Vagina (tissue), 2 donors: ENCODE measurements around the gene PTPRK. TPM values are rescaled to one million over a fixed set of nuclear protein-coding genes. Genes with fewer than 3 reads are reported as not detected.

Experiments used
- DNase-seq, 2 donors: peaks; one replicate each; pipeline ENCODE4 v3.0.0-alpha.2; 2017; ENCODE audit errors: extremely low spot score in 2 of 2
- H3K27ac ChIP-seq: fragments of 200-600 bp; sonication (generic); one replicate; pipeline ENCODE4 v1.5.1; 2019
- H3K27me3 ChIP-seq: fragments of 200-600 bp; sonication (generic); one replicate; pipeline ENCODE4 v1.5.1; 2019
- H3K36me3 ChIP-seq, 2 donors: fragments of 200-600 bp; sonication (generic); one replicate each; pipeline ENCODE4 v1.5.1; 2017 to 2019
- H3K4me1 ChIP-seq: fragments of 200-600 bp; sonication (generic); one replicate; pipeline ENCODE4 v1.5.1; 2019
- H3K4me3 ChIP-seq, 2 donors: fragments of 200-600 bp; sonication (generic); 1 replicate in 1 of 2; 2 replicates in 1 of 2; pipeline ENCODE4 v1.5.1; 2016 to 2019
- H3K9me3 ChIP-seq: fragments of 200-600 bp; sonication (generic); one replicate; pipeline ENCODE4 v1.5.1; 2019
- CTCF ChIP-seq, 3 experiments: fragments of 450-650 bp in 2 of 3; fragments of 200-600 bp in 1 of 3; sonication (generic) in 1 of 3; IDR thresholded peaks; one replicate each; pipeline ENCODE4 v1.5.1; 2017 to 2019; ENCODE audit warnings: antibody characterized with exemption in 3 of 3, mild to moderate bottlenecking in 2 of 3, moderate library complexity in 2 of 3
- POLR2A ChIP-seq, 2 donors: fragments of 450-650 bp; IDR thresholded peaks; one replicate each; pipeline ENCODE4 v1.6.1; 2017; ENCODE audit warnings: antibody characterized with exemption in 2 of 2, mild to moderate bottlenecking in 2 of 2, moderate library complexity in 2 of 2
- POLR2AphosphoS5 ChIP-seq, 2 donors: sonication (generic); formaldehyde crosslinking; IDR thresholded peaks; one replicate each; pipeline ENCODE4 v1.9.0; 2017; ENCODE audit warnings: antibody characterized with exemption in 2 of 2, mild to moderate bottlenecking in 2 of 2, low read depth in 1 of 2; ENCODE audit not compliant: insufficient read depth in 1 of 2
- intact Hi-C: fragments of 100-400 bp; cut with DNase I; formaldehyde crosslinking; loops from one replicate; pipeline ENCODE4 v1.15.1; 2023
- total RNA-seq: library from RNA; depleted of rRNA; stranded (reverse); fragments of >200 nt; gene quantifications from one replicate; pipeline ENCODE4 v1.2.3, GENCODE V29; 2016

The PTPRK gene
- total RNA-seq, 1 donor from 2014 or later: 82.5 TPM

- H3K4me1 ChIP-seq: peaks cover 64% of the 10 kb centered on the region
- no peak for DNase-seq
- peak overlapping the region; percentile 73 for H3K27ac ChIP-seq
- no peaks in the 10 kb centered on the region for H3K27me3 ChIP-seq
- intact Hi-C loops: no loop called here
- peak in 1 of 2 donors; percentile 58 for TF ChIP-seq POLR2AphosphoS5 (IDR thresholded peaks at IDR 0.05; ENCODE audit: insufficient read depth in 1 of 2, low read depth in 1 of 2)
- no peak for TF ChIP-seq POLR2A (IDR thresholded peaks at IDR 0.05)
- no peak overlapping the region for H3K4me3 ChIP-seq
- no peaks in the 10 kb centered on the region for H3K9me3 ChIP-seq
- no peaks in the 10 kb centered on the region for H3K36me3 ChIP-seq
Measured at GRCh38 chr6:128511506-128511905, 8.9 kb downstream of the PTPRK start.

GRCh38 chr6:128509709-128510108 is 10.7 kb downstream of the PTPRK start:
- Histone ChIP-seq H3K9me3 (no peaks in the 10 kb centered on the region), H3K27ac (peak overlapping the region; percentile 6), H3K4me1 (peaks cover 54% of the 10 kb centered on the region), H3K27me3 (no peaks in the 10 kb centered on the region), H3K4me3 (no peak overlapping the region), H3K36me3 (no peaks in the 10 kb centered on the region)
- intact Hi-C loops: no loop called here
- no peak for TF ChIP-seq POLR2AphosphoS5 (IDR thresholded peaks at IDR 0.05; ENCODE audit: insufficient read depth in 1 of 2, low read depth in 1 of 2)
- TF ChIP-seq POLR2A (IDR thresholded peaks at IDR 0.05): no peak
- no peak for TF ChIP-seq CTCF (IDR thresholded peaks at IDR 0.05)
- no peak for DNase-seq

GRCh38 chr6:128508588-128509296 is 11.7 kb downstream of the PTPRK start:
- no peak overlapping the region for H3K4me3 ChIP-seq
- no peaks in the 10 kb centered on the region for H3K36me3 ChIP-seq
- intact Hi-C loops: no loop called here
- no peak for DNase-seq
- no peaks in the 10 kb centered on the region for H3K9me3 ChIP-seq
- peak overlapping the region; percentile 51 for H3K27ac ChIP-seq
- no peak for TF ChIP-seq POLR2AphosphoS5 (IDR thresholded peaks at IDR 0.05; ENCODE audit: insufficient read depth in 1 of 2, low read depth in 1 of 2)
- TF ChIP-seq CTCF (IDR thresholded peaks at IDR 0.05): no peak
- no peak for TF ChIP-seq POLR2A (IDR thresholded peaks at IDR 0.05)
- peaks cover 54% of the 10 kb centered on the region for H3K4me1 ChIP-seq
- H3K27me3 ChIP-seq: no peaks in the 10 kb centered on the region

GRCh38 chr6:128507337-128508310 is 12.8 kb downstream of the PTPRK start:
- H3K27ac ChIP-seq: peak overlapping the region; percentile 51

GRCh38 chr6:128505603-128506002 is 14.8 kb downstream of the PTPRK start:
- Histone ChIP-seq H3K9me3 (no peaks in the 10 kb centered on the region), H3K4me1 (peaks cover 49% of the 10 kb centered on the region), H3K4me3 (no peak overlapping the region), H3K27me3 (no peaks in the 10 kb centered on the region), H3K27ac (peak overlapping the region; percentile 24), H3K36me3 (no peaks in the 10 kb centered on the region)
- DNase-seq: no peak
- no peak for TF ChIP-seq CTCF (IDR thresholded peaks at IDR 0.05)
- TF ChIP-seq POLR2A (IDR thresholded peaks at IDR 0.05): no peak
- no peak for TF ChIP-seq POLR2AphosphoS5 (IDR thresholded peaks at IDR 0.05; ENCODE audit: insufficient read depth in 1 of 2, low read depth in 1 of 2)
- intact Hi-C loops: no loop called here

More at GRCh38 chr6:128507337-128508310, 12.8 kb downstream of the PTPRK start:
- H3K4me3 ChIP-seq: no peak overlapping the region
- intact Hi-C loops: no loop called here
- no peaks in the 10 kb centered on the region for H3K36me3 ChIP-seq
- peaks cover 56% of the 10 kb centered on the region for H3K4me1 ChIP-seq
- no peak for DNase-seq
- H3K27me3 ChIP-seq: no peaks in the 10 kb centered on the region
- TF ChIP-seq POLR2A (IDR thresholded peaks at IDR 0.05): no peak
- H3K9me3 ChIP-seq: no peaks in the 10 kb centered on the region
